Sigmoid colon (tissue), 4 donors: ENCODE data around the gene KCNJ12.

ENCODE experiments used
- EP300 ChIP-seq, 4 donors: sonication (generic); formaldehyde crosslinking; IDR thresholded peaks; one replicate each; pipeline ENCODE4 v1.6.1; 2017; ENCODE audit warnings: antibody characterized with exemption in 4 of 4
- POLR2A ChIP-seq, 2 donors: fragments of 450-650 bp; IDR thresholded peaks; one replicate each; pipeline ENCODE4 v1.6.1; 2016; ENCODE audit warnings: antibody characterized with exemption in 2 of 2, mild to moderate bottlenecking in 2 of 2, moderate library complexity in 2 of 2
- POLR2AphosphoS5 ChIP-seq, 4 donors: sonication (generic); formaldehyde crosslinking; IDR thresholded peaks; one replicate each; pipeline ENCODE4 v1.6.1; 2017; ENCODE audit warnings: antibody characterized with exemption in 4 of 4
- TF ChIP-seq, protein P1 (sequence below), 4 experiments: fragments of 450-650 bp in 3 of 4; fragments of 200-600 bp in 1 of 4; IDR thresholded peaks; one replicate each; pipeline ENCODE4 v1.5.1; 2016 to 2019; ENCODE audit warnings: antibody characterized with exemption in 4 of 4, mild to moderate bottlenecking in 3 of 4, moderate library complexity in 2 of 4

DNA sequence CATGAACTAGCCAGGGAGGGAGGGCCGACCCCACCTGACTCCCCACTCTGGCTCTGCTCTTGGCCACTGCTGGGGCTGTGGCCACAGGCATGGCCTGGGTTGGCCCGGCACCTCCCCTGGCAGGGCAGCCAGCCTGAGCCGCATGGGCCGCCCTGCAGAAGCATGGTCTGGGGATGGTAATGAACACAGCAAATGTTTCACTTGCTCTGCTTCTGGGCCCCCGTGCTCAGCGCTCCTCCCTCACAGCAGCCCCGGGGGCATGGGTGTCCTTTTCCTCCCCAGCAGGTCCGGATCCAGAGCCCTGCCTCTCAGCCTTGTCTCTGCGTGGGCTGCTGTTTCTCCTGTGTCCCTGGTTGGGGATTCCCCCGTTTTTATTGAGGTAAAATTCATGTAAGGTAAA, 30.9 kb upstream of the KCNJ12 start:
- TF ChIP-seq, protein P1, sequence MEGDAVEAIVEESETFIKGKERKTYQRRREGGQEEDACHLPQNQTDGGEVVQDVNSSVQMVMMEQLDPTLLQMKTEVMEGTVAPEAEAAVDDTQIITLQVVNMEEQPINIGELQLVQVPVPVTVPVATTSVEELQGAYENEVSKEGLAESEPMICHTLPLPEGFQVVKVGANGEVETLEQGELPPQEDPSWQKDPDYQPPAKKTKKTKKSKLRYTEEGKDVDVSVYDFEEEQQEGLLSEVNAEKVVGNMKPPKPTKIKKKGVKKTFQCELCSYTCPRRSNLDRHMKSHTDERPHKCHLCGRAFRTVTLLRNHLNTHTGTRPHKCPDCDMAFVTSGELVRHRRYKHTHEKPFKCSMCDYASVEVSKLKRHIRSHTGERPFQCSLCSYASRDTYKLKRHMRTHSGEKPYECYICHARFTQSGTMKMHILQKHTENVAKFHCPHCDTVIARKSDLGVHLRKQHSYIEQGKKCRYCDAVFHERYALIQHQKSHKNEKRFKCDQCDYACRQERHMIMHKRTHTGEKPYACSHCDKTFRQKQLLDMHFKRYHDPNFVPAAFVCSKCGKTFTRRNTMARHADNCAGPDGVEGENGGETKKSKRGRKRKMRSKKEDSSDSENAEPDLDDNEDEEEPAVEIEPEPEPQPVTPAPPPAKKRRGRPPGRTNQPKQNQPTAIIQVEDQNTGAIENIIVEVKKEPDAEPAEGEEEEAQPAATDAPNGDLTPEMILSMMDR (IDR thresholded peaks at IDR 0.05) = no peak
- no peak for TF ChIP-seq POLR2AphosphoS5 (IDR thresholded peaks at IDR 0.05)
- no peak for TF ChIP-seq EP300 (IDR thresholded peaks at IDR 0.05)
- TF ChIP-seq POLR2A (IDR thresholded peaks at IDR 0.05) = no peak
